ENCODE measurements around the gene AGAP2. TPM values are rescaled to one million over a fixed set of nuclear protein-coding genes. Genes with fewer than 3 reads are reported as not detected.

The AGAP2 gene
- total and polyA plus RNA-seq, 2 of the 13 experiments (the other 11 are each of a cell fraction or from before 2014, with no cell fraction given): 0.38 to 0.45 TPM

DNA sequence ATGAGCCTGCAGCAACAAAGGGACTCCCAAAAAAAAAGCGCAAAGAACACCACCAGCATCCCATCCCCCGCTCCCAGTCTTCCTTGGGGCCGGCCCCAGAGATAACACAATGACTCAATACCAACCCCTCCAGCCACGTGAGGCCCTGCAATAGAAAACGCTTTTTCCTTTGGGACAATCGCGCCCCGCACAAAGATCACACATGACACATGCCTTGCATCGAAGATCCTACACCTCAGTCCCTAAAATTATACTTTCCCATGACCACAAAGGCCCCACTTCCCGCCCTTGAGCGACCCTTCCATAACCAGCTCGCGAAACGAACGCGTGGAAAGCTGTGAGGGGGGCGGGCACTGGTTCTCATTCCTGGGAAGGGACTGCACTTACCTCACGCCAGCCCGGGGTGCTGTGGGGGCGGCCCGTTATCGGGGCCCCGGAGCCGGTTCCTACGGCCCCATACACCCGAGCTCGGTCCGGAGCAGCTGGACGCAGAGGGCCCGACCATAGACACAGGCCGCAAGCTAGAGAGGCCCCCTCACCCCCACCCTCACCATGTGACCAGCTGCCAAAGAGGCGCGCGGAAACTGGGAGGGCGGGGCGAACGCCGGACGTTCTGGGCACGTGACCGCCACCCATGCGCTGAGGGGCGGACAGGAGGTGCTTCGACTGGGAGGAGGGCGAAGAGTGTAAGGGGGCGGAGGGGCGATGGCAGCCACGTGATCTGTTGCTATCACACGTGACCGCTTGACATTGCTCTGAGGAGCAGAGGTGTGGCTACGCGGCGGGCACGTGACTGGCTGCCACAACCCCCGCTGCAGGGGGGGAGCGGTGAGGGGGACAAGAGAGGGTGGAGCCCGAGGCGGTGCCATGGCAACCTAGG is 13.5 kb upstream of the AGAP2 start, which contains the start of gene CDK4 (continued):
- TF ChIP-seq ZNF253 (CRISPR knock-in tag; IDR thresholded peaks at IDR 0.05; ENCODE audit: borderline replicate concordance) (no peak), ELF3 (CRISPR knock-in tag; IDR thresholded peaks at IDR 0.05) (peak; percentile 31; the same call in 1 of the 2 replicates), SOX6 (IDR thresholded peaks at IDR 0.05) (no peak), SOX6 (CRISPR knock-in tag; IDR thresholded peaks at IDR 0.05) (peak; percentile 84), CHD2 (IDR thresholded peaks at IDR 0.05; ENCODE audit: low read depth, low read length) (no peak; the same call in 1 of the 2 replicates), TMF1 (CRISPR knock-in tag; IDR thresholded peaks at IDR 0.05; ENCODE audit: low read depth) (peak; percentile 69; the same call in 1 of the 2 replicates), CHD4 (IDR thresholded peaks at IDR 0.05; ENCODE audit: borderline replicate concordance, low read length) (no peak), JUNB (CRISPR knock-in tag; IDR thresholded peaks at IDR 0.05; ENCODE audit: borderline replicate concordance) (no peak), ZNF263 (CRISPR knock-in tag; IDR thresholded peaks at IDR 0.05) (peak; percentile 84), FOXA3 (CRISPR knock-in tag; IDR thresholded peaks at IDR 0.05) (peak; percentile 67; the same call in 1 of the 2 replicates), PRMT3 (CRISPR knock-in tag; IDR thresholded peaks at IDR 0.05; ENCODE audit: borderline replicate concordance, low read depth) (no peak), PAWR (CRISPR knock-in tag; IDR thresholded peaks at IDR 0.05; ENCODE audit: borderline replicate concordance) (no peak; the same call in 1 of the 2 replicates), HHEX (CRISPR knock-in tag; IDR thresholded peaks at IDR 0.05) (no peak), ZNF569 (CRISPR knock-in tag; IDR thresholded peaks at IDR 0.05; ENCODE audit: borderline replicate concordance) (peak; percentile 23; the same call in 1 of the 2 replicates)
- TF ChIP-seq, protein P1, sequence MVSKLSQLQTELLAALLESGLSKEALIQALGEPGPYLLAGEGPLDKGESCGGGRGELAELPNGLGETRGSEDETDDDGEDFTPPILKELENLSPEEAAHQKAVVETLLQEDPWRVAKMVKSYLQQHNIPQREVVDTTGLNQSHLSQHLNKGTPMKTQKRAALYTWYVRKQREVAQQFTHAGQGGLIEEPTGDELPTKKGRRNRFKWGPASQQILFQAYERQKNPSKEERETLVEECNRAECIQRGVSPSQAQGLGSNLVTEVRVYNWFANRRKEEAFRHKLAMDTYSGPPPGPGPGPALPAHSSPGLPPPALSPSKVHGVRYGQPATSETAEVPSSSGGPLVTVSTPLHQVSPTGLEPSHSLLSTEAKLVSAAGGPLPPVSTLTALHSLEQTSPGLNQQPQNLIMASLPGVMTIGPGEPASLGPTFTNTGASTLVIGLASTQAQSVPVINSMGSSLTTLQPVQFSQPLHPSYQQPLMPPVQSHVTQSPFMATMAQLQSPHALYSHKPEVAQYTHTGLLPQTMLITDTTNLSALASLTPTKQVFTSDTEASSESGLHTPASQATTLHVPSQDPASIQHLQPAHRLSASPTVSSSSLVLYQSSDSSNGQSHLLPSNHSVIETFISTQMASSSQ (IDR thresholded peaks at IDR 0.05; ENCODE audit: low read depth): no peak
- TF ChIP-seq, protein P1 (CRISPR knock-in tag; IDR thresholded peaks at IDR 0.05; ENCODE audit: borderline replicate concordance): peak; percentile 83; the same call in 1 of the 2 replicates
- TF ChIP-seq, protein P2, sequence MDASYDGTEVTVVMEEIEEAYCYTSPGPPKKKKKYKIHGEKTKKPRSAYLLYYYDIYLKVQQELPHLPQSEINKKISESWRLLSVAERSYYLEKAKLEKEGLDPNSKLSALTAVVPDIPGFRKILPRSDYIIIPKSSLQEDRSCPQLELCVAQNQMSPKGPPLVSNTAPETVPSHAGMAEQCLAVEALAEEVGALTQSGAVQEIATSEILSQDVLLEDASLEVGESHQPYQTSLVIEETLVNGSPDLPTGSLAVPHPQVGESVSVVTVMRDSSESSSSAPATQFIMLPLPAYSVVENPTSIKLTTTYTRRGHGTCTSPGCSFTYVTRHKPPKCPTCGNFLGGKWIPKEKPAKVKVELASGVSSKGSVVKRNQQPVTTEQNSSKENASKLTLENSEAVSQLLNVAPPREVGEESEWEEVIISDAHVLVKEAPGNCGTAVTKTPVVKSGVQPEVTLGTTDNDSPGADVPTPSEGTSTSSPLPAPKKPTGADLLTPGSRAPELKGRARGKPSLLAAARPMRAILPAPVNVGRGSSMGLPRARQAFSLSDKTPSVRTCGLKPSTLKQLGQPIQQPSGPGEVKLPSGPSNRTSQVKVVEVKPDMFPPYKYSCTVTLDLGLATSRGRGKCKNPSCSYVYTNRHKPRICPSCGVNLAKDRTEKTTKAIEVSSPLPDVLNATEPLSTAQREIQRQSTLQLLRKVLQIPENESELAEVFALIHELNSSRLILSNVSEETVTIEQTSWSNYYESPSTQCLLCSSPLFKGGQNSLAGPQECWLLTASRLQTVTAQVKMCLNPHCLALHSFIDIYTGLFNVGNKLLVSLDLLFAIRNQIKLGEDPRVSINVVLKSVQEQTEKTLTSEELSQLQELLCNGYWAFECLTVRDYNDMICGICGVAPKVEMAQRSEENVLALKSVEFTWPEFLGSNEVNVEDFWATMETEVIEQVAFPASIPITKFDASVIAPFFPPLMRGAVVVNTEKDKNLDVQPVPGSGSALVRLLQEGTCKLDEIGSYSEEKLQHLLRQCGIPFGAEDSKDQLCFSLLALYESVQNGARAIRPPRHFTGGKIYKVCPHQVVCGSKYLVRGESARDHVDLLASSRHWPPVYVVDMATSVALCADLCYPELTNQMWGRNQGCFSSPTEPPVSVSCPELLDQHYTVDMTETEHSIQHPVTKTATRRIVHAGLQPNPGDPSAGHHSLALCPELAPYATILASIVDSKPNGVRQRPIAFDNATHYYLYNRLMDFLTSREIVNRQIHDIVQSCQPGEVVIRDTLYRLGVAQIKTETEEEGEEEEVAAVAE (CRISPR knock-in tag; IDR thresholded peaks at IDR 0.05; ENCODE audit: borderline replicate concordance): peak; percentile 73; the same call in 1 of the 2 replicates
- TF ChIP-seq, protein P3, sequence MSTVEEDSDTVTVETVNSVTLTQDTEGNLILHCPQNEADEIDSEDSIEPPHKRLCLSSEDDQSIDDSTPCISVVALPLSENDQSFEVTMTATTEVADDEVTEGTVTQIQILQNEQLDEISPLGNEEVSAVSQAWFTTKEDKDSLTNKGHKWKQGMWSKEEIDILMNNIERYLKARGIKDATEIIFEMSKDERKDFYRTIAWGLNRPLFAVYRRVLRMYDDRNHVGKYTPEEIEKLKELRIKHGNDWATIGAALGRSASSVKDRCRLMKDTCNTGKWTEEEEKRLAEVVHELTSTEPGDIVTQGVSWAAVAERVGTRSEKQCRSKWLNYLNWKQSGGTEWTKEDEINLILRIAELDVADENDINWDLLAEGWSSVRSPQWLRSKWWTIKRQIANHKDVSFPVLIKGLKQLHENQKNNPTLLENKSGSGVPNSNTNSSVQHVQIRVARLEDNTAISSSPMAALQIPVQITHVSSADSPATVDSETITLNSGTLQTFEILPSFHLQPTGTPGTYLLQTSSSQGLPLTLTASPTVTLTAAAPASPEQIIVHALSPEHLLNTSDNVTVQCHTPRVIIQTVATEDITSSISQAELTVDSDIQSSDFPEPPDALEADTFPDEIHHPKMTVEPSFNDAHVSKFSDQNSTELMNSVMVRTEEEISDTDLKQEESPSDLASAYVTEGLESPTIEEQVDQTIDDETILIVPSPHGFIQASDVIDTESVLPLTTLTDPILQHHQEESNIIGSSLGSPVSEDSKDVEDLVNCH (CRISPR knock-in tag; IDR thresholded peaks at IDR 0.05): no peak
